HEK293 (cell line): ENCODE measurements around the gene FAM241A.

Source experiments
- CTCF ChIP-seq: fragments of 450-650 bp; formaldehyde crosslinking; IDR thresholded peaks from 2 replicates; pipeline ENCODE4 v1.5.1; 2016; ENCODE audit warnings: missing biosample characterization, missing genetic modification characterization
- GLIS1 ChIP-seq: fragments of 450-650 bp; formaldehyde crosslinking; IDR thresholded peaks from 2 replicates; pipeline ENCODE4 v1.5.1; 2016; ENCODE audit warnings: missing biosample characterization, missing genetic modification characterization
- INSM2 ChIP-seq: fragments of 450-650 bp; formaldehyde crosslinking; IDR thresholded peaks from 2 replicates; pipeline ENCODE4 v1.5.1; 2016; ENCODE audit warnings: missing biosample characterization, missing genetic modification characterization
- PRDM10 ChIP-seq: fragments of 450-650 bp; formaldehyde crosslinking; IDR thresholded peaks from 2 replicates; pipeline ENCODE4 v1.5.1; 2016; ENCODE audit warnings: missing biosample characterization, missing genetic modification characterization
- TRIM28 ChIP-seq: IDR thresholded peaks from 2 replicates; pipeline ENCODE4 v1.6.1; 2011; ENCODE audit warnings: low read length, control low read depth, borderline replicate concordance
- ZBTB11 ChIP-seq: fragments of 450-650 bp; formaldehyde crosslinking; conservative IDR thresholded peaks from 2 replicates; pipeline ENCODE4 v1.5.1; 2016; ENCODE audit warnings: low read depth, missing biosample characterization, missing genetic modification characterization
- ZIC2 ChIP-seq: fragments of 450-650 bp; formaldehyde crosslinking; IDR thresholded peaks from 2 replicates; pipeline ENCODE4 v1.5.1; 2016; ENCODE audit warnings: missing biosample characterization, missing genetic modification characterization
- ZNF114 ChIP-seq: fragments of 450-650 bp; formaldehyde crosslinking; IDR thresholded peaks from 2 replicates; pipeline ENCODE4 v1.5.0; 2017; ENCODE audit warnings: missing biosample characterization, missing genetic modification characterization
- ZNF214 ChIP-seq: fragments of 450-650 bp; formaldehyde crosslinking; IDR thresholded peaks from 2 replicates; pipeline ENCODE4 v1.5.1; 2017; ENCODE audit warnings: missing biosample characterization, mild to moderate bottlenecking, missing genetic modification characterization, borderline replicate concordance
- ZNF274 ChIP-seq, 2 experiments: fragments of 200-500 bp in 1 of 2; fragments of 450-650 bp in 1 of 2; sonication (Bioruptor generic) in 1 of 2; formaldehyde crosslinking in 1 of 2; IDR thresholded peaks; 2 replicates each; pipeline versions ENCODE4 v1.5.1 to v1.6.1; 2014 to 2016; ENCODE audit warnings: borderline replicate concordance in 1 of 2, inconsistent platforms in 1 of 2, low read length in 1 of 2, missing biosample characterization in 1 of 2, missing genetic modification characterization in 1 of 2
- ZNF768 ChIP-seq: fragments of 450-650 bp; formaldehyde crosslinking; IDR thresholded peaks from 2 replicates; pipeline ENCODE4 v1.5.1; 2018; ENCODE audit warnings: missing biosample characterization, mild to moderate bottlenecking, missing genetic modification characterization
- ZNF830 ChIP-seq: fragments of 450-650 bp; IDR thresholded peaks from 2 replicates; pipeline ENCODE4 v1.5.0; 2018; ENCODE audit warnings: missing biosample characterization, missing genetic modification characterization, low read depth, mild to moderate bottlenecking, moderate library complexity

DNA sequence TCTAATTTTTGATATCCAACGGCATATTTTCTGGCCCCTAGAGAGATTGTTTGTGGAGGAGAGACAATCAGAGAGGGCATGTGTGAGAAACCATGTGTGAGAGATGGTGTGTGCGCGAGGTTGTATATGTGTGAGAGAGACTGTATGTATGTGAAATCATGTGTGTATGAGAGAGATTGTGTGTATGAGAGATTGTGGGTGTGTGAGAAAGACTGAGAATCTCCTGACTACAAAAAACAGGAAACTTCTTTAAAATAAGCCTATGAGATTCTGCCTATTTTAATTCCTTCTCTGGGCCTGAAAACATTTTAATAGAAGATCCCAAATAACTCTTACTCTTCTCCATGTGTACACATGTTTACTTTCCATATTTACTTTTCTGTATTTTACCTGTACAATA lies 1.5 kb upstream of the FAM241A start:
- TF ChIP-seq CTCF (tag by site-specific recombination) (no peak), ZNF274 (IDR thresholded peaks at IDR 0.05; ENCODE audit: low read length) (no peak), ZNF274 (tag by site-specific recombination; IDR thresholded peaks at IDR 0.05; ENCODE audit: borderline replicate concordance) (no peak), GLIS1 (tag by site-specific recombination) (no peak), ZNF830 (tag by site-specific recombination) (no peak), ZNF114 (no peak), INSM2 (tag by site-specific recombination) (no peak), PRDM10 (tag by site-specific recombination) (no peak), ZBTB11 (no peak), ZNF214 (no peak), ZIC2 (no peak), ZNF768 (tag by site-specific recombination) (no peak), TRIM28 (no peak)
